HEK293 (cell line): ENCODE results near the gene PIK3R4.

Experiments used
- CTCF ChIA-PET: fragments of 350-600 bp; formaldehyde crosslinking; extraction: SDS; loops from one replicate; lab custom pipeline; 2021; ENCODE audit warnings: antibody characterized with exemption; lab: Yijun Ruan, JAX
- POLR2A ChIA-PET: fragments of 300-600 bp; formaldehyde crosslinking; extraction: SDS; loops from one replicate; lab custom pipeline; 2020; ENCODE audit warnings: antibody characterized with exemption, inconsistent platforms; lab: Yijun Ruan, JAX
- H3K27ac ChIP-seq: fragments of 200-500 bp; sonication (Bioruptor generic); 2 replicates; pipeline ENCODE4 v1.5.1; 2014; ENCODE audit warnings: low read depth, low read length, control low read depth, inconsistent platforms; ENCODE audit errors: extremely low read depth
- H3K36me3 ChIP-seq, 2 experiments: fragments of 200-500 bp in 1 of 2; sonication (Bioruptor generic) in 1 of 2; 1 replicate in 1 of 2; 2 replicates in 1 of 2; pipeline ENCODE4 v1.5.1; 2014 to 2017; ENCODE audit warnings: inconsistent platforms in 2 of 2, low read length in 2 of 2; ENCODE audit not compliant: control insufficient read depth in 2 of 2, insufficient read depth in 1 of 2
- H3K4me1 ChIP-seq: fragments of 200-500 bp; sonication (Bioruptor generic); 2 replicates; pipeline ENCODE4 v1.5.1; 2014; ENCODE audit warnings: mild to moderate bottlenecking, low read length, inconsistent platforms; ENCODE audit not compliant: control insufficient read depth, insufficient read depth
- H3K4me3 ChIP-seq: 2 replicates; pipeline ENCODE4 v1.5.1; 2011; ENCODE audit warnings: low read depth, mild to moderate bottlenecking, control low read depth, low read length, moderate library complexity
- H3K9me3 ChIP-seq: fragments of 200-500 bp; sonication (Bioruptor generic); 2 replicates; pipeline ENCODE4 v1.5.1; 2014; ENCODE audit warnings: low read depth, low read length, inconsistent platforms; ENCODE audit not compliant: control insufficient read depth, insufficient read depth
- FEZF1 ChIP-seq: fragments of 450-650 bp; formaldehyde crosslinking; IDR thresholded peaks from 2 replicates; pipeline ENCODE4 v1.5.1; 2016; ENCODE audit warnings: missing biosample characterization, missing genetic modification characterization
- GLI4 ChIP-seq: fragments of 450-650 bp; formaldehyde crosslinking; IDR thresholded peaks from 2 replicates; pipeline ENCODE4 v1.5.1; 2016; ENCODE audit warnings: missing biosample characterization, missing genetic modification characterization
- KLF17 ChIP-seq: fragments of 450-650 bp; formaldehyde crosslinking; IDR thresholded peaks from 2 replicates; pipeline ENCODE4 v1.5.1; 2016; ENCODE audit warnings: missing biosample characterization, missing genetic modification characterization
- ZBTB11 ChIP-seq: fragments of 450-650 bp; formaldehyde crosslinking; conservative IDR thresholded peaks from 2 replicates; pipeline ENCODE4 v1.5.1; 2016; ENCODE audit warnings: low read depth, missing biosample characterization, missing genetic modification characterization
- ZNF155 ChIP-seq: fragments of 450-650 bp; formaldehyde crosslinking; IDR thresholded peaks from 2 replicates; pipeline ENCODE4 v1.5.1; 2016; ENCODE audit warnings: missing biosample characterization, missing genetic modification characterization
- ZNF184 ChIP-seq: fragments of 450-650 bp; IDR thresholded peaks from 2 replicates; pipeline ENCODE4 v1.5.1; 2018; ENCODE audit warnings: missing biosample characterization, mild to moderate bottlenecking, missing genetic modification characterization
- ZNF26 ChIP-seq: fragments of 450-650 bp; formaldehyde crosslinking; IDR thresholded peaks from 2 replicates; pipeline ENCODE4 v1.5.1; 2016; ENCODE audit warnings: missing biosample characterization, missing genetic modification characterization
- ZNF280D ChIP-seq: fragments of 450-650 bp; formaldehyde crosslinking; IDR thresholded peaks from 2 replicates; pipeline ENCODE4 v1.5.1; 2016; ENCODE audit warnings: missing biosample characterization, missing genetic modification characterization
- ZNF513 ChIP-seq: fragments of 450-650 bp; IDR thresholded peaks from 2 replicates; pipeline ENCODE4 v1.5.1; 2018; ENCODE audit warnings: missing biosample characterization, missing genetic modification characterization
- ZNF561 ChIP-seq: fragments of 450-650 bp; IDR thresholded peaks from 2 replicates; pipeline ENCODE4 v1.5.1; 2018; ENCODE audit warnings: missing biosample characterization, missing genetic modification characterization, borderline replicate concordance
- ZNF776 ChIP-seq: fragments of 450-650 bp; formaldehyde crosslinking; IDR thresholded peaks from 2 replicates; pipeline ENCODE4 v1.5.0; 2017; ENCODE audit warnings: missing biosample characterization, missing genetic modification characterization, borderline replicate concordance

The PIK3R4 gene

GRCh38 chr3:130732501-130732900 lies 14.1 kb downstream of the PIK3R4 start:
- H3K9me3 ChIP-seq, result no peaks in the 10 kb centered on the region
- POLR2A ChIA-PET, result no interaction called here
- no peak overlapping the region for H3K27ac ChIP-seq
- CTCF ChIA-PET, result interaction anchor here (0.6 to 1.2 kb wide), 2 partner anchors 160 to 1444 kb away, joined by 4 read pairs; no protein-coding TSS in a partner anchor
- H3K4me1 ChIP-seq, result no peaks in the 10 kb centered on the region
- H3K36me3 ChIP-seq, result peaks cover 0 to 45% of the 10 kb centered on the region in 2 experiments; a peak in 1 of 3 replicates
- H3K4me3 ChIP-seq, result no peak overlapping the region
- TF ChIP-seq GLI4 (no peak), KLF17 (no peak), ZNF26 (tag by site-specific recombination) (no peak), ZNF155 (tag by site-specific recombination) (no peak), ZNF280D (tag by site-specific recombination) (no peak), FEZF1 (tag by site-specific recombination) (no peak), ZNF561 (tag by site-specific recombination) (no peak), ZBTB11 (tag by site-specific recombination) (no peak), ZNF776 (tag by site-specific recombination) (no peak)

- H3K36me3 ChIP-seq, result peaks cover 0 to 41% of the 10 kb centered on the region in 2 experiments; a peak in 1 of 3 replicates
- ChIA-PET CTCF (interaction anchor here (1.2 kb wide), 1 partner anchor 161 kb away, joined by 4 read pairs; no protein-coding TSS in a partner anchor), POLR2A (no interaction called here)
- H3K4me3 ChIP-seq, result no peak overlapping the region
- no peaks in the 10 kb centered on the region for H3K4me1 ChIP-seq
- TF ChIP-seq ZNF184 (peak; percentile 98), ZNF513 (tag by site-specific recombination) (no peak)
- H3K27ac ChIP-seq, result no peak overlapping the region
- H3K9me3 ChIP-seq, result no peaks in the 10 kb centered on the region
Measured at GRCh38 chr3:130731817-130732216, 14.8 kb downstream of the PIK3R4 start.
